Osteocyte (in vitro differentiated cells): ENCODE data around the gene PXT1. TPM values are rescaled to one million over a fixed set of nuclear protein-coding genes. Genes with fewer than 3 reads are reported as not detected.

ENCODE experiments used
- DNase-seq: peaks from one replicate; pipeline ENCODE4 v3.0.0; 2021; ENCODE audit warnings: mixed read lengths; ENCODE audit not compliant: unreplicated experiment; ENCODE audit errors: extremely low spot score
- H3K27ac Mint-ChIP-seq: one replicate; pipeline ENCODE4 v1.8.0; 2021; ENCODE audit warnings: mild to moderate bottlenecking, mixed read lengths; ENCODE audit not compliant: unreplicated experiment
- H3K27me3 Mint-ChIP-seq: one replicate; pipeline ENCODE4 v1.8.0; 2021; ENCODE audit warnings: mixed read lengths; ENCODE audit not compliant: unreplicated experiment
- H3K36me3 Mint-ChIP-seq: one replicate; pipeline ENCODE4 v1.8.0; 2021; ENCODE audit warnings: mixed read lengths; ENCODE audit not compliant: unreplicated experiment
- H3K4me1 Mint-ChIP-seq: one replicate; pipeline ENCODE4 v1.8.0; 2021; ENCODE audit warnings: mixed read lengths; ENCODE audit not compliant: unreplicated experiment
- H3K4me3 Mint-ChIP-seq: one replicate; pipeline ENCODE4 v1.8.0; 2021; ENCODE audit warnings: mild to moderate bottlenecking, moderate library complexity, mixed read lengths; ENCODE audit not compliant: unreplicated experiment
- H3K9me3 Mint-ChIP-seq: one replicate; pipeline ENCODE4 v1.8.0; 2021; ENCODE audit warnings: mixed read lengths; ENCODE audit not compliant: unreplicated experiment
- CTCF ChIP-seq: fragments of 200-600 bp; sonication (generic); IDR thresholded peaks from 2 replicates; pipeline ENCODE4 v1.5.0; 2021; ENCODE audit warnings: antibody characterized with exemption, mild to moderate bottlenecking, moderate library complexity
- total RNA-seq: library from RNA; stranded (reverse); gene quantifications from 2 replicates; pipeline ENCODE4 v1.2.1, GENCODE V29; 2021

Gene PXT1
- total RNA-seq, 1 donor from 2014 or later: not detected

- no peak for DNase-seq
- Mint-ChIP-seq H3K36me3 (no peaks in the 10 kb centered on the region), H3K9me3 (no peaks in the 10 kb centered on the region), H3K4me3 (no peak overlapping the region), H3K27ac (no peak overlapping the region), H3K4me1 (peaks cover 3% of the 10 kb centered on the region), H3K27me3 (peaks cover 39% of the 10 kb centered on the region)
- TF ChIP-seq CTCF: no peak
Observed at GRCh38 chr6:36392621-36393020, 50.0 kb downstream of the PXT1 start.

GRCh38 chr6:36389353-36389752, 53.3 kb downstream of the PXT1 start:
- peaks cover 40% of the 10 kb centered on the region for H3K27me3 Mint-ChIP-seq
- H3K9me3 Mint-ChIP-seq: no peaks in the 10 kb centered on the region
- no peak for DNase-seq
- H3K4me3 Mint-ChIP-seq: no peak overlapping the region
- no peaks in the 10 kb centered on the region for H3K36me3 Mint-ChIP-seq
- no peak overlapping the region for H3K27ac Mint-ChIP-seq
- H3K4me1 Mint-ChIP-seq: peaks cover 23% of the 10 kb centered on the region
- no peak for TF ChIP-seq CTCF

- Mint-ChIP-seq H3K4me3 (peak within 1 kb of the TSS; percentile 84), H3K27me3 (peaks cover 27% of the 10 kb centered on the region)
Observed at GRCh38 chr6:36387440-36388303, 55.0 kb downstream of the PXT1 start, which contains the start of gene ETV7. Gene ETV7 (minus strand): TSS chr6:36387669. CDS start chr6:36387541, 128 bp downstream.

GRCh38 chr6:36386495-36387439, 55.9 kb downstream of the PXT1 start:
- H3K27me3 Mint-ChIP-seq: peaks cover 19% of the 10 kb centered on the region
- no peaks in the 10 kb centered on the region for H3K9me3 Mint-ChIP-seq

More at GRCh38 chr6:36387440-36388303, 55.0 kb downstream of the PXT1 start, which contains the start of gene ETV7:
- H3K4me1 Mint-ChIP-seq: peaks cover 23% of the 10 kb centered on the region
- no peaks in the 10 kb centered on the region for H3K36me3 Mint-ChIP-seq
- DNase-seq: no peak
- H3K27ac Mint-ChIP-seq: peak within 1 kb of the TSS; percentile 76
- H3K9me3 Mint-ChIP-seq: no peaks in the 10 kb centered on the region
- TF ChIP-seq CTCF: no peak

More at GRCh38 chr6:36386495-36387439, 55.9 kb downstream of the PXT1 start:
- DNase-seq: no peak
- Mint-ChIP-seq H3K27ac (peak overlapping the region; percentile 76), H3K4me1 (peaks cover 23% of the 10 kb centered on the region), H3K4me3 (peak overlapping the region; percentile 84), H3K36me3 (no peaks in the 10 kb centered on the region)
- TF ChIP-seq CTCF: peak; percentile 23
